ENCODE measurements around the gene CBFA2T2. TPM values are rescaled to one million over a fixed set of nuclear protein-coding genes. Genes with fewer than 3 reads are reported as not detected.

Gene CBFA2T2
- total RNA-seq, 1 donor from 2014 or later: 52.3 TPM

- no peaks in the 10 kb centered on the region for H3K9me3 Mint-ChIP-seq
- H3K36me3 Mint-ChIP-seq: no peaks in the 10 kb centered on the region
- no peak overlapping the region for H3K4me3 Mint-ChIP-seq
- H3K4me1 Mint-ChIP-seq (ENCODE audit: unreplicated experiment): peaks cover 12% of the 10 kb centered on the region
- TF ChIP-seq CTCF (conservative IDR thresholded peaks at IDR 0.05): no peak
- H3K27me3 Mint-ChIP-seq: no peaks in the 10 kb centered on the region
- H3K27ac Mint-ChIP-seq: no peak overlapping the region
- DNase-seq (ENCODE audit: extremely low spot score, unreplicated experiment): no peak
Observed at GRCh38 chr20:33470457-33470856, 19.4 kb upstream of the CBFA2T2 start.

- Mint-ChIP-seq H3K36me3 (no peaks in the 10 kb centered on the region), H3K9me3 (no peaks in the 10 kb centered on the region), H3K4me1 (ENCODE audit: unreplicated experiment) (peaks cover 9% of the 10 kb centered on the region), H3K27ac (no peak overlapping the region), H3K27me3 (no peaks in the 10 kb centered on the region), H3K4me3 (no peak overlapping the region)
- no peak for TF ChIP-seq CTCF (conservative IDR thresholded peaks at IDR 0.05)
- DNase-seq (ENCODE audit: extremely low spot score, unreplicated experiment): no peak
Observed at GRCh38 chr20:33470866-33471265, 19.0 kb upstream of the CBFA2T2 start.

GRCh38 chr20:33472868-33473435 is 16.9 kb upstream of the CBFA2T2 start:
- Mint-ChIP-seq H3K36me3 (no peaks in the 10 kb centered on the region), H3K27me3 (no peaks in the 10 kb centered on the region)

GRCh38 chr20:33474097-33474873 is 15.6 kb upstream of the CBFA2T2 start:
- Mint-ChIP-seq H3K4me1 (ENCODE audit: unreplicated experiment) (peaks cover 16% of the 10 kb centered on the region), H3K36me3 (no peaks in the 10 kb centered on the region), H3K9me3 (no peaks in the 10 kb centered on the region), H3K27me3 (no peaks in the 10 kb centered on the region), H3K4me3 (no peak overlapping the region), H3K27ac (no peak overlapping the region)
- DNase-seq (ENCODE audit: extremely low spot score, unreplicated experiment): no peak
- TF ChIP-seq CTCF (conservative IDR thresholded peaks at IDR 0.05): no peak

More at GRCh38 chr20:33472868-33473435, 16.9 kb upstream of the CBFA2T2 start:
- Mint-ChIP-seq H3K27ac (no peak overlapping the region), H3K4me1 (ENCODE audit: unreplicated experiment) (peaks cover 16% of the 10 kb centered on the region), H3K9me3 (no peaks in the 10 kb centered on the region), H3K4me3 (no peak overlapping the region)
- no peak for DNase-seq (ENCODE audit: extremely low spot score, unreplicated experiment)
- TF ChIP-seq CTCF (conservative IDR thresholded peaks at IDR 0.05): no peak

- DNase-seq (ENCODE audit: extremely low spot score, unreplicated experiment): no peak
- no peak overlapping the region for H3K4me3 Mint-ChIP-seq
- no peaks in the 10 kb centered on the region for H3K9me3 Mint-ChIP-seq
- no peak overlapping the region for H3K27ac Mint-ChIP-seq
- no peak for TF ChIP-seq CTCF (conservative IDR thresholded peaks at IDR 0.05)
- H3K4me1 Mint-ChIP-seq (ENCODE audit: unreplicated experiment): peaks cover 16% of the 10 kb centered on the region
- no peaks in the 10 kb centered on the region for H3K27me3 Mint-ChIP-seq
- no peaks in the 10 kb centered on the region for H3K36me3 Mint-ChIP-seq
Observed at GRCh38 chr20:33474963-33475362, 14.9 kb upstream of the CBFA2T2 start.
